HG02623 (cell line): ENCODE results near the gene PDE8B.

Experiments
- ATAC-seq: cut with Tn5 transposase; IDR thresholded peaks from one replicate; pipeline ENCODE4 v1.9.1; 2021; ENCODE audit warnings: moderate library complexity; ENCODE audit not compliant: unreplicated experiment

PDE8B gene

DNA sequence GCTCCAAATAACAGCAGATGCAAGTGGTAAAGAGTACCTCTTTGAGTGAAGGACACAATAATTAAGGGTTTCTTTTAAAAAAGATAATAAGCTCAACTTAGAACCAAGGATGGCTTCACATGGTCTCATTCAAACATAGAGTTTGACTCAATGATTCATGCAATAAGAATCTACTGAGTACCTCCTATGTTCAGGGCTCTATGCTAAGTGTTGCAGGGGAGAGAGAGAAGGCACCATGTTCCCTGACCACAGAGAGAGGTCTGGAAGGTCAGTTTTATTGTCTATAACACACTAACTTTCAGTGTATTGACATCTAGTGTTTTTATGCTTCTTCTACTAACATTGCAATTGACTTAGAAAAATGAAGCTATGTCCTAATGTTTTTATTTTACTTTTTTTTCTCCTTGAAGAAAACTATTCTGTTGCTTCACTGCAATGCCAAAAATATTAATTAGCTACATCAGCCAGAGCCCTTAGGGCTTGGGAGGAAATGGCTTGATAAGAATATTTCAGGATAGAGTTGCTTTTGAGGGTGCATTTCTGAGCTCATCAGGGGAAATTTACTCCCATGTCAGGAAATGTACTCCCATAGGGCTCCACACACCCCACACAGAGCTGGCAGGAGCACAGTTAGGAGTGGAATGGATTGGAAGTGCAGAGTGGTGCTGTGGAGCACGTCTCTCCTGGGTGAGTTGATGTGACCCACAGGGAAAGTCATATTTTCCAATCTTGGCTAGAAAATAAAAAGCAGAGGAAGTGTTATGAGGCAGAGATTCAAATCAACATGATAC lies 106.6 kb downstream of the PDE8B start:
- no peak for ATAC-seq

DNA sequence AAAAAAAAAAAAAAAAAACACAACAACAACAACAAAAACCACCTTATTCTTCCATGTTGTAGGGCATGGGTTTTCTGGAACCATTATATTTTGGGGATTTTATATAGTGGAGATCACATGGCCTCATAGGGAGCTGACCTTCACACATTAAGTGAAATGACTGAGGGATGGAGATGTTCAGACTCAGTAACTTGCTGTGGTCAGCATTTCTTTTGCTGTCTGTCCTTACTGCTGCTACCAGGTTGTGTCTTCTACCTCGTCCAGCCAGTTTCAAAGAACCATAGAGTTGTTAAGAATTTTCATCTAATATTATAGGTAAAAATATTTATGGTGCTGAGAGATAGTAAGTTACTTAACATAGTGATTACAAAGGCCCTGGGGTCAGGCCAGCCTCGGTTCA lies 107.6 kb downstream of the PDE8B start:
- no peak for ATAC-seq

DNA sequence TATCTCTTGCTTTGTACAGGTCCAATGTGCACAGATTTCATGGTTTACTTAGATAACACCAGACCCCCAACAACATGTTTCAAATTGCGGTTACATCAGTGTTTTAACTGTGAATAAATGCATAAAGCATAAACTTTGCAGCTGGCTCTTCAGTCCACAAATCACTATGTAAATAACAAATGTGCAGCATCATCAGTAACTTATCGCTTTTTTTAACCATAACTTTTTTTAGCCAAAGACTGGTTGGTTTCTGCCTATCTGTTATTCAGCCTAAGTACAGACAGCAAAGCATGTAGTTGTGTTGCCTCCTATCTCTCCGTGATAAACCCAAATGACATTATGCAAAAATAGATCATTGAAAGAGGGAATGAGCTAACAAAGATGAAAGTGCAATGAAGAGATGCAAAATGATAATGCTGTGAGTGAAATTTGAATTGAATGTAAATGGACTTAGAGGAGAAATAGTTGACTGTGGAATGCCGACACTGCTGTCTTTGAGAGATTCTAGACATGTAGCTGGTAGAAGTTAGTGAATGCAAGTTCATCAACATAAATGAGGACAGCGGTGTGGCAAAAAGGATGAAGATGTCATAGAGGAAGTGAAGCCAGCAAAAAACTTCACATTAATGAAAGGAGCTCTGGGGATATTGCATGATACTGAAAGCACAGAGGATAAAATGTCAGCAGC lies 108.8 kb downstream of the PDE8B start:
- ATAC-seq = no peak

- ATAC-seq = no peak
Observed at GRCh38 chr5:77321793-77322394, 111.4 kb downstream of the PDE8B start.

GRCh38 chr5:77322406-77322805 lies 111.9 kb downstream of the PDE8B start:
- ATAC-seq = no peak

DNA sequence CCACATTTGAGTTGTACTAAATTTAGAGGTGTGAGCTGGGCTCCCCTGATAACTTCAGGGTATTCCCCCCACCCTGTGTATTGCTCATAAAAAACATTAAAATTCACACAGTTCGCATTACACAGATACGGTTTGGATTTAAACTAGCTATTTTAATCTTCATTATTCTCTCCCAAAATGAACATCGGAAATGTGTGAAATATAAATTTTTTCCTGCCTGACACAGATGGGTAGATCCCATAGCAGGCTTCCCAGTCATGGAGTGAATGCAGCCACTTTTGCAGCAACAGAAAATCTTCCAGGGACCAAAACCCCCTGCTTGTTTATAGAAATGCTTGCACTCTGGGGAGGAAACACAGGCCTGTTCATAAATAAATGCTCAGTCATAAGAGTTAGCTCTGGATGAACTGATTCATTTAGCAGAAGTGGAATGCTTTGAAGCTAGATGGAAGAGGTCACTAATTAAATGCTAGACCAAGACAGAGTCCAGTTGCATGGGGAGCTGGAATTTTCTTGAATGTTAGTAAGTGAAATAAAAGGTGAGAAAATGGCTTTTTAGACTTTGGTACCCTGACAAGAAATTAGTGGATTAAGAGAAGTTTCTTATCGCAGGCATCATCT lies 115.6 kb downstream of the PDE8B start:
- no peak for ATAC-seq

DNA sequence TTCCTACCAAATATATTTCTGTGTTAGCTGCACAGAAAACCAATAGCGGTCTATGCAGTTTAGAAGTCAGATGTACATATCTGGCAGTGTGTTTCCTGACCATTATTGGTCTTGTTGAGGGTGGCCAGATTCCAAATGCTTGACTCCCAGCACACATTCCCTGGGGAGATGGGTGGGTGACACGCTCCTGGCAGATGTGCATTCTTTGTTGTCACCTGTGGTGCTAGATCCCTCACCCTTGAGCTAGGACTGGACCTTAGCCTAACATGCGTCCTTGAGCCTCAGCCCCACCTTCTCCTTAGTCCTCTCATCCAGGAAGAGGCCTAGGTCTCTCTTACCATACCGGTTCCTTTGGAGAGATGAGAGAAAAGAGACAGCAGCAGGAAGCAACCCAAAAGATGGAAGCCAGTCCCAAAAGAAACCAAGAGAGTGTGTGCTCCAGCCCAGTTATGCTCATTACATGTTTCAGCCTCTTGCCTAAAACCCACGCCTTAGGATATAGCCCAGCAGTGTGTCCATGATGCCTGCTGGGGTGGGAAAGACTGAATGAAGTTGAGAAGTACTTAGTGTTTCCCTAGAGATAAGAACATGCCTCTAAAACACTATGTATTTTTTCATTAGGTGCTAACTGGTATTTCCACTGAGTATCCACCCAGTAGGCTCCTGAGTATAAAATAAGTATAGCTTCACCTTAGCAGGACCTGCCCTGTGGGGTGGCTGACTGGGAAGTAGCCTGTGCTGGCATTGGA lies 116.7 kb downstream of the PDE8B start:
- ATAC-seq = no peak

DNA sequence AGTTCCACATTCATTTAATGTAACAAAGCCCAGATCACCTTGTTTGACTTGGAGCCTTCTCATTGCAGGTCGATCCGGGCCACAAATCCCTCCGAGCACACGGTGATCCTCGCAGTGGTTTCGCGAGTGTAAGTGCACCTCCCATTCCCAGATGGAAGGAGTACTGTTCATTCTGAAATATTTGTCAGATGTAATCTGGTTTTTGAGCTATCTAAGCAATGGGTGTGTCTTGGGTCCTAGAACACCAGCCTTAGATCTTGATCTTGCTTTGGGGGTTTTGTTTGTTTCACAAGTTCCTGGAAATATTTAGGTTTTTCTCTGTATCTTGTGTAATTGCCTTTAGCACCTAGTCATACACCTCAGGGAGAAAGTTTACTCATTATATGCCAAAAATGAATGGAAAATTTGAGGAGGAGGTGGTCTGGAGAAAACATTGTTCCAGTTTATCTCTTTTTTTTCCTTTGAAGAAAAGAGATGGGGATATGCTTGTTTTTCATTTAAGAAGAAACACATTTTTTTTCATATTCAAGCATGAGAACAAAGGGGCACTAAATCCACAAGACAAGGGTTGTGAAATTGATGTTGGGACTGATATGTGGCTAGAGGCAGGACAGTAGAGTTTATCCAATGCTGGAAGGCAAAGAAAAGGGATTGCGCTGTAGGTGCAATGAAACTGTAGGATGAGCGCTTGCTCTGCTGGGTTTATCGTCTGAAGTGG lies 118.6 kb downstream of the PDE8B start:
- ATAC-seq = no peak

DNA sequence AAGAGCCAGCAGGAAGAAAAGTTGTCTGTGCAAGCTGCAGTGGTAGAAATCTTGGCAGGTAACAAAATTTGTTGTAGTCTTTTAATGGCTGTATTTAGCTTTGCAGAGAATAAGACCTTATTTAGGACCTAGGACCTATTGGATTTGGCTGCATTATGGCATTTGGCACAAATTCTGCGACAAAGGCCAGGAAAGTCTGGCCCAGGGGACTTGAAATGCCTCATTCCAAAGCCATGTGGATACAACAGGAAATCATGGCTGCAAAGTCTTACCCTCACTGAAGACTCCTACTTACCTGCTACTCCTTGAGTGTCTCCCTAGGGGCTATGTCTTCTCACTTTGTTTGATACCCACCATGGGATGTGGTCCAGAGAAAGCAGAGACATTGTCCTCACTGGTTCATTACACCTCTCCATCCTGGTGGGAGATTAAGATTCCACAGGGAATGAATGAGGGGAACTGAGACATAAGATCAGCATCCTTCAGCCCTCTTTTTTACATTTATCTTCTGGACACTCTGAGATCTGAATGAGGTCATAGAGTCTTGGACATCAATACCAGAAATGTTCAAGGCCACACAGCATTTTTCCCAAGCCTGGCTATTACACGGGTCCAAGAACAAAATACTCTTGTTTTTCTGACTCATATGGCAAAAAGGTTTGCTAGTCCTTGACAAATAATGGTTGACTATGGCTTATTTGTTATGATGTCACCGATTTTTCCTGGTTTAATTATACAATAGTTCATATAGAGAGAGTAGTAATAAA lies 119.4 kb downstream of the PDE8B start:
- no peak for ATAC-seq

DNA sequence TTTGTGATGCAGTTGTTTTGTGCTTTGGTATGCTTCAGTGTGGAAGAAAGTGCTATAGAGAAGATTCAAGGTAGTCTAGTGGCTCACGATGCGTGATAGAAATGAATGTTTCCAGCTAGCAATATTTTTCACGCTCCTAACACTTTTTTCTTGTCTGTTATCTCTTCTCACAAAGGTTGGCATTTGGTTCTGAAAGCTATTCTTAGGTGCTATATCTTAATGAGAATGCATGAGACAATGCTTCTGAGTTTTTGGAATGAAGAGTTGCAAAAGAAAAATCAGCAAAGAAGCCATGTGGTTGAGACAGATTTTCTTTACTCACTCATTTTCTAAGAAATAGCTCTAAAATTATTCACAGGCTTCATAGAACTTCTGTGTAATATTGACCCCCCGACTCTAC lies 122.6 kb downstream of the PDE8B start:
- no peak for ATAC-seq

GRCh38 chr5:77333451-77334123 lies 123.1 kb downstream of the PDE8B start:
- no peak for ATAC-seq

- no peak for ATAC-seq
Observed at GRCh38 chr5:77337246-77337645, 126.8 kb downstream of the PDE8B start.

DNA sequence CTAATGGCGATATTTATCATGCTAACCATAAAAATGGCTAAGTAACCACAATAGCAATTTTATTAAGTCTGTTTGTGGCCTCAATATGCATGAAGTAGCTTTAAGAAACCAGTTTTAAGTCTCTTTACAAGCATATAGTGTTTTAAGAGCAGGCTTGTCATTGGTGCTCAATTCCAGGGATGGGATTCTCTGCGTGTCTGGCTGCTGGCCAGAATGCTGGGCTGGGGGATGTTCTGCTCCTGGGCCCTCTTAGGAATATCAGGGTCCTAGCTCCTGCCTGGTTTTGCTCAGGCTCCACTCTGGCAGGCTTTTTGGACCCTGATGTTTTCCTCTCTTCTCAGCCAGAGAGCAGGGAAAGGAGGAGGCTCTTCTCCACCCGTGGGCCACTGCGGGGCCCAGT lies 127.2 kb downstream of the PDE8B start:
- ATAC-seq = no peak

GRCh38 chr5:77339337-77339890 lies 128.9 kb downstream of the PDE8B start:
- ATAC-seq = no peak

- no peak for ATAC-seq
Observed at GRCh38 chr5:77343165-77343564, 132.7 kb downstream of the PDE8B start.

- ATAC-seq = no peak
Observed at GRCh38 chr5:77347435-77348098, 137.1 kb downstream of the PDE8B start.

DNA sequence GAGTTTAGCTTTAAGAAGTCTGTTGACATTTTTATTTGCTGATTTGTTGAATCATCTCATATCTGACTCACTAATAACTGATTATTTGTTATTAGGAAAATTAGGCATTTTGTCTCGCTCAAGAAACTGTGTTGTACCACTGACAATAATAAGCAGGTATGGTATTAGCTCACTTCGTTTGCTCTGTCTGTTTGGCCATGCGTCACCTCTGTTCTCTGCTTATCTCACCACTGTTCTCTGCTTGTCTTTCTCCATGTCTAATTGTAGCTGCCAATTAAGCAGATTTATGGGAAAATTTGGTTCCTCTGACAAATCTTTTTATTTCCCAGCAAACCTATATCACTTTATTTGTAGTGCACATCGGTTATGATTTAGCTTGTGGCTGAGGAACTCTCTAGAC lies 142.8 kb downstream of the PDE8B start:
- no peak for ATAC-seq

- no peak for ATAC-seq
Observed at GRCh38 chr5:77354454-77354853, 144.0 kb downstream of the PDE8B start.
